H4 (cell line): Measurements from ENCODE around the gene TMEM43. TPM values are rescaled to one million over a fixed set of nuclear protein-coding genes. Genes with fewer than 3 reads are reported as not detected.

Experiments
- DNase-seq: peaks from one replicate; pipeline ENCODE4 v3.0.0-alpha.2; 2015; ENCODE audit warnings: low spot score
- total RNA-seq: library from RNA; depleted of rRNA; stranded (reverse); fragments of >200 nt; shearing (Covaris generic); gene quantifications from 2 replicates; pipeline ENCODE4 v1.2.3, GENCODE V29; 2014

The TMEM43 gene
- total RNA-seq, 1 experiment from 2014 or later: 75.6 TPM

GRCh38 chr3:14138109-14138877 is 13.4 kb downstream of the TMEM43 start:
- DNase-seq: no peak

DNA sequence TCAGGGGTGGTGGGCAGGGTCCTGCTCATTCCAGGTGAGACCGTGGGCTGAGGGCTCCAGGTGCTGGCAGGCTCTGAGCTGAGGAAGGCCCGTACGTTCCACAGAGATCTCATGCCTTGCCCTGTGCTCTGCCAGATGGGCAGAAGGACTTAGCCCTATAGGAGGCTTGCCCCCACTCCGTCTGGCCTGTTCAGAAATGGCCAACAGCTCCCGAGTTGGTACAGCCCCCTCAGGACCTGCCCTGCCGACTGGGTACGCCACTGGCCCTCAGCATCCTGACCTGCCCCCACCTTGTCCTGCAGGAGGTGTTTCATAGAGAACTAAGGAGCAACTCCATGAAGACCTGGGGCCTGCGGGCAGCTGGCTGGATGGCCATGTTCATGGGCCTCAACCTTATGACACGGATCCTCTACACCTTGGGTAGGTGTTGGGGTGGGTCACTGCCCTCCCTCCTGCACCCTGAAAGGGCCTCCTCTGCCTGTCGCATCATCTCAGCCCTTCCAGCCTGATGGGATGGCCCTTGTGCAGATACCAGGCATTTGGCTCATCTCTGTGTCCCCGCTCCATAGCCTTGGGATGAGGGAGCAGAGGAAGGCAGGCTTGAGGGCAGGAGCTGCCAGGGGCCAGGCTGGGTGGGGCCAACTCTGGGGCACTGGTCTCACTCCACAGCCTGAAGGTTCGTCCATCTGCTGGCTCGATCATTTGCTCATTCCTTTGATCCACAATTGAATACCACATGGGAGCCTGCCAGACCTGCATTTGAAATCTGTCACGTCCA is 14.2 kb downstream of the TMEM43 start:
- no peak for DNase-seq

DNA sequence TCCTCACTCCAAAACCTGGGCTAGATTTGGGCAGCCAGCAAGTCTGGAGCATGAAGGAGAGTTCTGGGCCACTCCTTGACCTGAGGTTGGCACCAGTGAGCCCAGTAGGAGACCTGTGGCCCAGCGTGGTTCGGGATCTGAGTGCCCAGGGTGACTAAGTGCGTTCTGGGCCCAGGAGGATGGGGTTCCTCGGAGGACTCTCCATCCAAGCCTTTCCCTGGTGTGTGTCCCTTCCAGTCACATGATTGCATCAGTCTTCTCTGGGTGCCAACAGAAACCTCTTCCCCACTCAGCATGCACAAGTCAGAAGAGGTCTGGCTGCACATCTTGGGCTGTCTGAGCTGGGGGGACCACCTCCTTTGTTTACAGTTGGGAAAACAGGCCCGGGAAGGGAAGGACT is 14.9 kb downstream of the TMEM43 start:
- DNase-seq: no peak

- DNase-seq: no peak
These were observed 15.8 kb downstream of the TMEM43 start for GRCh38 chr3:14140668-14141067.

DNA sequence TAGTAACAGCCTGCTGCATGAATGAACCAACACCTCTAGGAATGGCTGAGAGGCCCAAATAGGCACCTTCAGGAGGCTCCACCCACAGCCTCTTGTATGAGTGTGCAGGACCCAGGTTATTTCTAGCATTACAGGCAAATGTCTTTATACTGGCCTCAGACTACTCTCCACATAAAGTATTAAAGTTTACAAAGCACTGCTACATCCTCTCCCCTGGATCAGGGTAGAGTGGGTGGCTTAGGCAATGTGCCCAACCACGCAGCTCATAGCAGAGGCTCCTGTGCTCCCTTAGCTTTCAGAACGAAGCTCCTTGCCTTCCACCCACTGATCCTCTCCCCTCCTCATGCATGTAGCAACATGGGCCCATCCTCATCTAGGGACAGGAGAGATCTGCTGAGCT is 16.3 kb downstream of the TMEM43 start:
- DNase-seq: no peak

- DNase-seq: no peak
These were observed 16.9 kb downstream of the TMEM43 start for GRCh38 chr3:14141602-14142341.

GRCh38 chr3:14142567-14143270 is 17.9 kb downstream of the TMEM43 start:
- no peak for DNase-seq

DNA sequence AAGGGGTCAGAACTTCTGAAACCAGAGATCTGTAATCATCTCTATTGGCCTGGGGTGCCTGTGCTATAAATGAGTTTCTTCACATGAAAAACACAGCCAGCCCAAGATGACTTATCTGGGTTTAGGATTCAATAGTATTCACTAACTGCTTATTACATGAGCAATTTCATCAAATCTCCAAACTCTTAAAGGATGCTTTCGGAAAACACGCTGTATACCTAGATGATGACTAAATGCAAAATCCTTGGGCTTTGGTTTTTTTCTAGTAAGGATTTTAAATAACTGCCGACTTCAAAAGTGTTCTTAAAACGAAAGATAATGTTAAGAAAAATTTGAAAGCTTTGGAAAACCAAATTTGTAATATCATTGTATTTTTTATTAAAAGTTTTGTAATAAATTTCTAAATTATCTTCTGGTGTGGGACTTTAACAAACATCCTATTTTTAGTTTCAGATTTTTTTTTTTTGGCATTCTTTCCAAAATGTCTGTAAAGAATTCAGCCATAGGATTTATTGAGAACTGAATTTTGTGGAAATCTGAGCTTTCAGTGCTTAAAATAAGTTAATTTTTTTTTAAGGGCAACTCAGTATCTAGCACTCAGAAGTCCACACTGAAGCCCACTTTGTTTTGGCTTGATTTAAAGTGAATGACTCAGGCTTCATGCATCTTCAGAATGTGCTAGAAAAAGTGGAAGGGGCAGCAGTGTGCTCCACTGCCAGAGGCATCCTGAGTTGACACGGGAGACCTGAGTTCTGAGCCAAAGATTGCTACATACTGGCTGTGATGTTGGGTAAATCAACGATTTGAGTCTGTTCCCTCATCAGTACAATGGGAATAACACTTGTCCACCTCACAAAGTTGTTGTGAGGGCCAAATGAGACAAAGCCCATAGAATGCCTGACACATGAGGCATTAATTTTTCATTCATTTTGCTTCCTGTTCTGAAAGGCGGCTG is 18.7 kb downstream of the TMEM43 start:
- peak; percentile 82 for DNase-seq

DNA sequence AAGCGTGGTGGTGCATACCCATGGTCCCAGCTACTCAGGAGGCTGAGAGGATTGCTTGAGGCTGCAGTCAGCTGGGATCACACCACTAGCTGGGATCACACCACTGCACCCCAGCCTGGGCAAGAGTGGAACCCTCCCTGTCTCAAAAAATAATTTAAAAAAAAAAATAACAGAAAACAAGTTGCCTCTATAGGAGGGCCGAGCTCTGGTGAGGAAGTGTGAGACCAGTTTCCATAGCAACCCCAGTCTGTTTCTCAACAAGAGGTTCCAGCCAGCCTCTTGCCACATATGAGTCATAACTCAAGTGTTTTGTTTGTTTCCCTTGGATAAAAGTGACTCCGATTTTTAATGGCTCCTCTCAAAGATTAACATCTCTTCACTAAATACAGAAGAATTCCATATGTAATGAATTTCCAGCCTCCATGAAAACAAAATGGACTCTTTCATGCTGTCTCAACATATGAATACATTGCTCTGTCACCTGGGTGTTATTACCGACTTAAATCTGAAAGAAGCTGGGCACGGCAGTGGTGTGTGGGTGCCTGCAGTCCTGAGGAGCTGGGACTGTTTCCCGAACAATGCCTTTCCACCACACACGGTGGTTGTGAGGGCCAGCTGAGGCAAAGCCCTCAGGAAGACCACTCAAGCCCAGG is 19.7 kb downstream of the TMEM43 start:
- peak; percentile 97 for DNase-seq

GRCh38 chr3:14145236-14145635 is 20.4 kb downstream of the TMEM43 start:
- DNase-seq: no peak

GRCh38 chr3:14145670-14146380 is 21.0 kb downstream of the TMEM43 start:
- no peak for DNase-seq

DNA sequence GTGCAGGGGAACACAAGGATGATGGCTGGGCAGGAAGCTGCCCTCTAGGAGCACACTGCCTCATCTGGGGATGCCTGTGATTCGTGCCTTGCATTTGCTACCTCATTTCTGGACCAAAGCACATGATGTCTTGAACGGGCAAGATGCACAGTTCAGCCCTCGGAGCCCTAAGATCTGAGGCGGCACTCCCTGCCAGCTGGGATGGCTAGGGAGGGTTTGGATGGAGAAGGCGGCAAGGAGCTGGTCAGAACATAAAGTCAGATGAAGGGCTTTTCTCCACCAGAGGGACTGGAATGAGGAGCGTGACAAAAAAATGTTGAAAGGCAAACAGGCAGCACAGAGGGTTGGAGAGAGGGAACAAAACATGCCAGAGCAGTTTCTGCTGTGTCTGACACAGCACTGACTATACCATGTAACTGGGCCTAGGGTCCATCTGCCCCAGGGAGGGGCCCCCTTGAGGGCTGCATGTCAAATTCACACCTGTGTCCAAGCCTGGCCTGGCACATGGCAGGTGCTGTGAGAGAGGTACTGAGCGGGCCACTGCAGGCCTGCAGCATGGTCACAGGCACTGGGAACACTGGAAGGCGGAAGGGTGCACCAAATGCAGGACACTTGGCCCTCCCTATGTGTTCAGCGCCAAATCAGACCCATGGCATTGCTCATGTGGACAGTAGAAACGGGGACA is 21.7 kb downstream of the TMEM43 start:
- no peak for DNase-seq

DNA sequence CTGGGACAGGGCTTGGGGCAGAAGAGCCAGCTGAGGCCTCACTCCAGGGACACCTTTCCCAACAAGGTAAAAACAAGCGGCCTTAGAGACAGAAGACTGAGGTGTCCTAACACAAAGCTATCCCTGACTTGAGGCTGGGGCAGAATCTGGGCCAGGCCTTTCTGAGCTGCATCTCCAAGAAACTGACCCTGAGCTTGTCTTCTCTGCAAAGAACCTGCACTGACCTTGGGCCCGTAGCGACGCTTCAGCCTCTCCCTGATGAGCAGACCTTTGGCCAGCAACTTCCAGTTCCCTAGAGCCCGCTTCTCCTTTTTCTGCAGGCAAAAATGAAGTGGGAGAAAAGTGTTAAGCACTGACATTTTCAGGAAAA is 22.2 kb downstream of the TMEM43 start:
- DNase-seq: no peak

GRCh38 chr3:14147617-14148016 is 22.8 kb downstream of the TMEM43 start:
- no peak for DNase-seq

GRCh38 chr3:14148041-14148985 is 23.5 kb downstream of the TMEM43 start:
- DNase-seq: no peak

- no peak for DNase-seq
These were observed 25.2 kb downstream of the TMEM43 start for GRCh38 chr3:14150078-14150477.

DNA sequence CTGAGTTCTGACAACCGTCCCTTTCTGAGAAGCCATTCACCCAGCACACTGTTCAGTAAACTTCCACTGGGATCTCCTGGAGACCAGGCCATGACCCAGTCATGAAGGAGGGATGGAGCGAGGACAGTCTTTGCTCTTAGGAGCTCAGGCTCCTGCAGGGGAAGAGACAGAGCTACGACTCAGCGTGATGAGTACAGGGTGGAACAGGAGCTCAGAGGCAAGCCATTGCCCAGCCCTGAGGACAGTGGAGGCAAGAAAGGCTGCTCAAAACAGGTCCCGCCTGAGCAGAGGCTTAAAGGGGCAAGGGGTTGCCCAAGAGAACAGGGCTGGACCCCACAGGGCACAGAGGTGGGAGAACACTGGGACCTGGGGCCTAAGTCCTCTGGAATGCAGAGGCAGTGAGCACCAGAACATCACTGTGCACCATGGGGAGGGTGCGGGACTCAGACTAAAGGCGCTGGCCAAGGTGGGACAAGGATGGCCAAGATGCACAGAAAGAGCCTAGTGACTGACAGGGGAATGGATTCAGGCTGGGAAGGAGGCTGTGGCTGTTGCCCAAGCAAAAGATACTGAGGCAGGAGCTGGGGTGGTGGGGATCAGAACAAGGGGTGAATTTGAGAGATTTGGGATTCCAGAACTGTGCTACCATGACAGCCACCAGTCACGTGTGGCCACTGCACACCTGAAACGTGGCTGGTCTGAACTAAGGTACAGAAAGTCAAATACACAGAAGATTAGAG is 25.8 kb downstream of the TMEM43 start:
- DNase-seq: no peak
